IMR-90 (cell line): ENCODE measurements around the gene RHEX. TPM values are rescaled to one million over a fixed set of nuclear protein-coding genes. Genes with fewer than 3 reads are reported as not detected.

Source experiments
- ATAC-seq: fragments of 200-7000 bp; cut with Tn5 transposase; 2 replicates; pipeline ENCODE4 v1.9.1; 2020; ENCODE audit warnings: low read depth, mild to moderate bottlenecking, moderate library complexity
- BruUV-seq: library from RNA; stranded (reverse); fragments of 400-500 nt; replicated peaks from 2 replicates; lab custom pipeline; 2021; lab: Mats Ljungman, UMichigan
- CTCF ChIA-PET: fragments of 300-600 bp; formaldehyde crosslinking; extraction: SDS; loops from one replicate; lab custom pipeline; 2021; ENCODE audit warnings: antibody characterized with exemption; lab: Yijun Ruan, JAX
- POLR2A ChIA-PET: fragments of 300-600 bp; sonication (Branson Sonifier 250); formaldehyde crosslinking; loops from one replicate; lab custom pipeline; 2022; ENCODE audit warnings: antibody characterized with exemption; ENCODE audit not compliant: unreplicated experiment; lab: Charles Lee
- DNase-seq: peaks from one replicate; pipeline ENCODE4 v3.0.0; 2013
- H2AFZ ChIP-seq: replicated peaks from 2 replicates; pipeline ENCODE3; 2013; ENCODE audit warnings: low read length, mild to moderate bottlenecking; ENCODE audit not compliant: poor library complexity
- H2AK5ac ChIP-seq: 2 replicates; pipeline ENCODE4 v1.6.1; 2013; ENCODE audit warnings: low read depth, low read length, inconsistent platforms
- H2AK9ac ChIP-seq: replicated peaks from 2 replicates; pipeline ENCODE3; 2013; ENCODE audit warnings: mild to moderate bottlenecking, low read depth, low read length, moderate library complexity; ENCODE audit not compliant: poor library complexity
- H2BK120ac ChIP-seq: 2 replicates; pipeline ENCODE4 v1.6.1; 2013; ENCODE audit warnings: low read depth, low read length, inconsistent platforms
- H2BK15ac ChIP-seq: 3 replicates; pipeline ENCODE4 v1.6.1; 2013; ENCODE audit warnings: low read depth, low read length, inconsistent platforms
- H2BK20ac ChIP-seq: 2 replicates; pipeline ENCODE4 v1.6.1; 2013; ENCODE audit warnings: low read depth, mild to moderate bottlenecking, inconsistent platforms, low read length, moderate library complexity
- H2BK5ac ChIP-seq: 2 replicates; pipeline ENCODE4 v1.6.1; 2013; ENCODE audit warnings: mild to moderate bottlenecking, low read depth, low read length, inconsistent platforms; ENCODE audit not compliant: poor library complexity, severe bottlenecking
- H3K14ac ChIP-seq: replicated peaks from 2 replicates; pipeline ENCODE4 v1.6.1; 2013; ENCODE audit warnings: low read depth, low read length, inconsistent platforms
- H3K18ac ChIP-seq: 2 replicates; pipeline ENCODE4 v1.6.1; 2013; ENCODE audit warnings: low read depth, low read length, control low read depth
- H3K23ac ChIP-seq: 2 replicates; pipeline ENCODE4 v1.6.1; 2013; ENCODE audit warnings: low read depth, low read length, inconsistent platforms
- H3K27ac ChIP-seq: 2 replicates; pipeline ENCODE4 v1.5.1; 2013; ENCODE audit warnings: mild to moderate bottlenecking, control low read depth, low read length; ENCODE audit not compliant: insufficient read depth
- H3K27me3 ChIP-seq: 2 replicates; pipeline ENCODE4 v1.6.1; 2013; ENCODE audit warnings: low read length; ENCODE audit not compliant: control insufficient read depth, insufficient read depth
- H3K36me3 ChIP-seq: 2 replicates; pipeline ENCODE4 v1.6.1; 2013; ENCODE audit warnings: low read length, mixed read lengths; ENCODE audit not compliant: control insufficient read depth, insufficient read depth
- H3K4ac ChIP-seq: 2 replicates; pipeline ENCODE4 v1.6.1; 2013; ENCODE audit warnings: low read depth, low read length, inconsistent platforms
- H3K4me1 ChIP-seq: 2 replicates; pipeline ENCODE4 v1.6.1; 2013; ENCODE audit warnings: low read length, mixed read lengths; ENCODE audit not compliant: control insufficient read depth, insufficient read depth
- H3K4me2 ChIP-seq: 2 replicates; pipeline ENCODE4 v1.6.1; 2013; ENCODE audit warnings: low read depth, mild to moderate bottlenecking, control low read depth, low read length, moderate library complexity
- H3K4me3 ChIP-seq: 2 replicates; pipeline ENCODE4 v1.5.1; 2013; ENCODE audit warnings: low read depth, mild to moderate bottlenecking, control low read depth, low read length, moderate library complexity; ENCODE audit not compliant: insufficient read depth
- H3K56ac ChIP-seq: 2 replicates; pipeline ENCODE4 v1.6.1; 2013; ENCODE audit warnings: low read length, inconsistent platforms; ENCODE audit not compliant: insufficient read depth; ENCODE audit errors: extremely low read depth
- H3K79me1 ChIP-seq, 2 experiments: 2 replicates each; pipeline ENCODE4 v1.6.1; 2013; ENCODE audit warnings: low read length in 2 of 2, inconsistent platforms in 1 of 2, low read depth in 1 of 2
- H3K9ac ChIP-seq: 2 replicates; pipeline ENCODE4 v1.6.1; 2013; ENCODE audit warnings: low read depth, low read length, control low read depth
- H3K9me1 ChIP-seq: 2 replicates; pipeline ENCODE4 v1.6.1; 2013; ENCODE audit warnings: low read length, inconsistent platforms; ENCODE audit not compliant: insufficient read depth
- H3K9me3 ChIP-seq: 2 replicates; pipeline ENCODE4 v1.6.1; 2013; ENCODE audit warnings: low read length; ENCODE audit not compliant: control insufficient read depth, insufficient read depth
- H4K20me1 ChIP-seq: 2 replicates; pipeline ENCODE4 v1.6.1; 2013; ENCODE audit warnings: low read length, inconsistent platforms; ENCODE audit not compliant: insufficient read depth
- H4K5ac ChIP-seq: 2 replicates; pipeline ENCODE4 v1.6.1; 2013; ENCODE audit warnings: mild to moderate bottlenecking, low read depth, low read length, control low read depth
- H4K8ac ChIP-seq, 2 experiments: 2 replicates each; pipeline ENCODE4 v1.6.1; 2013; ENCODE audit warnings: low read depth in 2 of 2, low read length in 2 of 2, control low read depth in 1 of 2, inconsistent platforms in 1 of 2
- H4K91ac ChIP-seq: 2 replicates; pipeline ENCODE4 v1.6.1; 2013; ENCODE audit warnings: low read depth, low read length, inconsistent platforms; ENCODE audit not compliant: insufficient read depth
- BHLHE40 ChIP-seq: fragments of 150-350 bp; IDR thresholded peaks from 2 replicates; pipeline ENCODE4 v1.6.1; 2016; ENCODE audit warnings: mild to moderate bottlenecking, low read depth, low read length
- CHD1 ChIP-seq: IDR thresholded peaks from 2 replicates; pipeline ENCODE4 v1.6.1; 2012; ENCODE audit warnings: low read depth, low read length, improper control_type of control experiment
- CTCF ChIP-seq: conservative IDR thresholded peaks from 2 replicates; pipeline ENCODE4 v1.5.1; 2012; ENCODE audit warnings: mild to moderate bottlenecking, low read depth, low read length, improper control_type of control experiment
- ELK1 ChIP-seq: fragments of 150-350 bp; IDR thresholded peaks from 2 replicates; pipeline ENCODE4 v1.6.1; 2016; ENCODE audit warnings: low read depth, mild to moderate bottlenecking, low read length, moderate library complexity, borderline replicate concordance
- FOS ChIP-seq: fragments of 150-350 bp; IDR thresholded peaks from 2 replicates; pipeline ENCODE4 v1.6.1; 2016; ENCODE audit warnings: low read depth, low read length
- MAFK ChIP-seq: IDR thresholded peaks from 2 replicates; pipeline ENCODE4 v1.6.1; 2012; ENCODE audit warnings: low read depth, low read length, improper control_type of control experiment
- MXI1 ChIP-seq: IDR thresholded peaks from 2 replicates; pipeline ENCODE4 v1.6.1; 2012; ENCODE audit warnings: low read depth, mild to moderate bottlenecking, low read length, moderate library complexity, borderline replicate concordance
- NFE2L2 ChIP-seq: fragments of 150-350 bp; IDR thresholded peaks from 2 replicates; pipeline ENCODE4 v1.6.1; 2016; ENCODE audit warnings: low read depth, mild to moderate bottlenecking, low read length
- RAD21 ChIP-seq: IDR thresholded peaks from 2 replicates; pipeline ENCODE4 v1.6.1; 2012; ENCODE audit warnings: low read length, improper control_type of control experiment
- RCOR1 ChIP-seq: IDR thresholded peaks from 2 replicates; pipeline ENCODE4 v1.6.1; 2012; ENCODE audit warnings: mild to moderate bottlenecking, low read length, improper control_type of control experiment; ENCODE audit not compliant: insufficient replicate concordance
- RFX5 ChIP-seq: IDR thresholded peaks from 2 replicates; pipeline ENCODE4 v1.8.0; 2012; ENCODE audit warnings: low read depth, mild to moderate bottlenecking, low read length, moderate library complexity
- SMC3 ChIP-seq: fragments of 150-350 bp; IDR thresholded peaks from 2 replicates; pipeline ENCODE4 v1.6.1; 2016; ENCODE audit warnings: low read depth, mild to moderate bottlenecking, antibody characterized with exemption, low read length, moderate library complexity
- WGBS, 2 experiments: methylation state at CpG; one replicate each; pipeline versions ENCODE4 v1.1.5 to v1.1.7; 2013; ENCODE audit warnings: missing lambda C conversion rate in 2 of 2; ENCODE audit not compliant: insufficient read length in 1 of 2; ENCODE audit errors: extremely low coverage in 2 of 2; 5-methylcytosine and 5-hydroxymethylcytosine counted together
- dilution Hi-C: fragments of 300-500 bp; cut with HindIII; formaldehyde crosslinking; loops from one replicate; pipeline ENCODE4 v1.14.3; 2018; ENCODE audit warnings: low sequenced_read_pairs; ENCODE audit not compliant: unreplicated experiment
- in situ Hi-C: fragments of 300-500 bp; cut with MboI; formaldehyde crosslinking; loops from 3 replicates; pipeline ENCODE4 v1.14.3; 2019; ENCODE audit warnings: low sequenced_read_pairs, inconsistent platforms, mixed read lengths
- intact Hi-C: fragments of 100-400 bp; cut with micrococcal nuclease; formaldehyde crosslinking; loops from 2 replicates; pipeline ENCODE4 v1.10.0; 2022
- polyA plus RNA-seq, 3 experiments: library from polyadenylated mRNA; depleted of rRNA; stranded (reverse); fragments of >200 nt; gene quantifications; 2 replicates each; pipeline ENCODE4 v1.2.3, GENCODE V29; 2012; ENCODE audit warnings: low replicate concordance in 1 of 3
- total RNA-seq: library from RNA; depleted of rRNA; stranded (reverse); fragments of >200 nt; gene quantifications from 2 replicates; pipeline ENCODE4 v1.2.3, GENCODE V29; 2012
- TF ChIP-seq, protein P1 (sequence below): fragments of 150-350 bp; IDR thresholded peaks from 2 replicates; pipeline ENCODE4 v1.6.1; 2017; ENCODE audit warnings: mild to moderate bottlenecking, antibody characterized with exemption, low read length, low read depth

RHEX gene
- total and polyA plus RNA-seq, 2 of the 4 experiments (the other 2 are of a cell fraction), result not detected

- Histone ChIP-seq H3K18ac (no peak overlapping the region), H3K4me1 (no peaks in the 10 kb centered on the region), H2BK5ac (no peak overlapping the region), H2AFZ (no peak overlapping the region), H4K8ac (no peak overlapping the region), H3K4me3 (no peak overlapping the region), H3K4ac (no peak overlapping the region), H2AK5ac (no peak overlapping the region), H3K36me3 (no peaks in the 10 kb centered on the region), H4K91ac (no peak overlapping the region), H3K23ac (no peak overlapping the region; the same call in 1 of the 2 replicates), H3K4me2 (no peak overlapping the region), H3K56ac (no peak overlapping the region), H3K79me1 (no peaks in the 10 kb centered on the region), H3K14ac (no peak overlapping the region), H4K20me1 (no peaks in the 10 kb centered on the region), H2BK15ac (no peak overlapping the region), H4K5ac (no peak overlapping the region), H2BK20ac (no peak overlapping the region), H3K27me3 (peaks cover 51% of the 10 kb centered on the region), H3K9me3 (peaks cover 4% of the 10 kb centered on the region), H3K9ac (no peak overlapping the region), H2AK9ac (no peak overlapping the region), H3K9me1 (no peaks in the 10 kb centered on the region), H3K27ac (no peak overlapping the region), H2BK120ac (no peak overlapping the region)
- TF ChIP-seq RAD21, result no peak
- no peak for TF ChIP-seq SMC3
- no peak for TF ChIP-seq ELK1
- TF ChIP-seq MAFK, result no peak
- no peak for TF ChIP-seq CTCF
- TF ChIP-seq RFX5, result no peak
- no peak for TF ChIP-seq RCOR1
- no peak for TF ChIP-seq CHD1
- TF ChIP-seq MXI1, result no peak
- no peak for TF ChIP-seq BHLHE40
- TF ChIP-seq, protein P1, sequence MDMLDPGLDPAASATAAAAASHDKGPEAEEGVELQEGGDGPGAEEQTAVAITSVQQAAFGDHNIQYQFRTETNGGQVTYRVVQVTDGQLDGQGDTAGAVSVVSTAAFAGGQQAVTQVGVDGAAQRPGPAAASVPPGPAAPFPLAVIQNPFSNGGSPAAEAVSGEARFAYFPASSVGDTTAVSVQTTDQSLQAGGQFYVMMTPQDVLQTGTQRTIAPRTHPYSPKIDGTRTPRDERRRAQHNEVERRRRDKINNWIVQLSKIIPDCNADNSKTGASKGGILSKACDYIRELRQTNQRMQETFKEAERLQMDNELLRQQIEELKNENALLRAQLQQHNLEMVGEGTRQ, result no peak
- no peak for TF ChIP-seq NFE2L2
- TF ChIP-seq FOS, result no peak
- ATAC-seq (no peak), DNase-seq (no peak)
- CTCF ChIA-PET, result interaction anchor here (0.8 kb wide), 1 partner anchor 58 kb away, joined by 3 read pairs; no protein-coding TSS in a partner anchor
- in situ Hi-C loops (no loop called here), dilution Hi-C loops (no loop called here), intact Hi-C loops (no loop called here)
- POLR2A ChIA-PET, result no interaction called here
- 53% methylated on average over 2 of the region's 5 CpGs; no CpG with 5 or more reads in 1 of the 2 experiments for WGBS, 2 experiments
- no TSS peak for BruUV-seq
Observed at GRCh38 chr1:206035027-206035426, 17.9 kb upstream of the RHEX start.
